ENCODE data around the gene ZNF143.

- no peak for TF ChIP-seq CTCF (conservative IDR thresholded peaks at IDR 0.05; ENCODE audit: low read depth, low read length)
- no peak for TF ChIP-seq EZH2 (IDR thresholded peaks at IDR 0.05; ENCODE audit: borderline replicate concordance, low read depth, low read length, poor library complexity, severe bottlenecking)
Observed at GRCh38 chr11:9494316-9494715, 33.5 kb downstream of the ZNF143 start.

All from A673 (cell line).